Fibroblast of pulmonary artery (primary cell): ENCODE data around the gene ACSL5.
"Not testable (repeated sequence)": the region's sequence is repeated elsewhere in the genome, so short reads cannot be mapped to it uniquely, and the experiment has no call there.

Experiments
- DNase-seq: peaks from one replicate; pipeline ENCODE4 v3.0.0-alpha.2; 2010; ENCODE audit warnings: low read depth
- H3K4me3 ChIP-seq: replicated peaks from 2 replicates; pipeline ENCODE4 v1.5.1; 2011; ENCODE audit warnings: low read depth, mild to moderate bottlenecking, control low read depth, low read length, moderate library complexity
- TF ChIP-seq, protein P1 (sequence below): IDR thresholded peaks from 2 replicates; pipeline ENCODE4 v1.5.1; 2011; ENCODE audit warnings: mild to moderate bottlenecking, control low read depth, low read length, inconsistent platforms; ENCODE audit errors: missing control alignments

ACSL5 gene

DNA sequence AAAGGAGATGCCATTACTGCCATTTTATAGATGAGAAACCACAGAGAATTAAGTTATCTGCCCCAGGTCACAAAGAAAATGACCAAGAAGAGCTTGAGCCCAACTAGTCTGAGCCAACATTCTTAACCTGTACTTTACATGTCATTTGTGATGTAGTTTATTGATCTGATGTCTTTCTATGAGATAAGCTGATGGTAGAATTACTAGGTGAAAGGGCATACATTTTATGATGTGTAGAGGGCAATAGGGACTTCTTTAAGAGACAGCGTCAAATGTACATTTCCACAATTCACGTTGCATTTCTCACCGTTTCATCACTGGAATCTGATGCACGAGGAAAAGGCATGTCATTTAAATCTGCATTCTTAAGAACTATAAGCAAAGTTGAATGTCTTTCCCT, 11.3 kb downstream of the ACSL5 start:
- DNase-seq = no peak
- TF ChIP-seq, protein P1, sequence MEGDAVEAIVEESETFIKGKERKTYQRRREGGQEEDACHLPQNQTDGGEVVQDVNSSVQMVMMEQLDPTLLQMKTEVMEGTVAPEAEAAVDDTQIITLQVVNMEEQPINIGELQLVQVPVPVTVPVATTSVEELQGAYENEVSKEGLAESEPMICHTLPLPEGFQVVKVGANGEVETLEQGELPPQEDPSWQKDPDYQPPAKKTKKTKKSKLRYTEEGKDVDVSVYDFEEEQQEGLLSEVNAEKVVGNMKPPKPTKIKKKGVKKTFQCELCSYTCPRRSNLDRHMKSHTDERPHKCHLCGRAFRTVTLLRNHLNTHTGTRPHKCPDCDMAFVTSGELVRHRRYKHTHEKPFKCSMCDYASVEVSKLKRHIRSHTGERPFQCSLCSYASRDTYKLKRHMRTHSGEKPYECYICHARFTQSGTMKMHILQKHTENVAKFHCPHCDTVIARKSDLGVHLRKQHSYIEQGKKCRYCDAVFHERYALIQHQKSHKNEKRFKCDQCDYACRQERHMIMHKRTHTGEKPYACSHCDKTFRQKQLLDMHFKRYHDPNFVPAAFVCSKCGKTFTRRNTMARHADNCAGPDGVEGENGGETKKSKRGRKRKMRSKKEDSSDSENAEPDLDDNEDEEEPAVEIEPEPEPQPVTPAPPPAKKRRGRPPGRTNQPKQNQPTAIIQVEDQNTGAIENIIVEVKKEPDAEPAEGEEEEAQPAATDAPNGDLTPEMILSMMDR = no peak
- H3K4me3 ChIP-seq = no peak overlapping the region

DNA sequence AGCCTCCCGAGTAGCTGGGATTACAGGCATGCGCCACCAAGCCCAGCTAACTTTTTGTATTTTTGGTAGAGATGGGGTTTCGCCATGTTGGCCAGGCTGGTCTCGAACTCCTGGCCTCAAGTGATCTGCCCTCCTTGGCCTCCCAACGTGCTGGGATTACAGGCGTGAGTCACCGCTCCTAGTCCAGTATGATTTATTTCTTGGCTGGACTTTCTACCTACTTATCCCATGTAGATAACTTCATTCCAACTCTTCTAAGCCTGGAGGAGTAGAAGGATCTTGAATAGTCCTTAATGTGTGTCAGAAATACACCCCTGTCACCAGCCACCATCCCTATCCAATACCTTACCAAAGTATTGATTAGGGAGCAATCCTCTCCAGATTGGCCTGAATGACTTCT, 14.1 kb downstream of the ACSL5 start:
- DNase-seq = peak; percentile 10

DNA sequence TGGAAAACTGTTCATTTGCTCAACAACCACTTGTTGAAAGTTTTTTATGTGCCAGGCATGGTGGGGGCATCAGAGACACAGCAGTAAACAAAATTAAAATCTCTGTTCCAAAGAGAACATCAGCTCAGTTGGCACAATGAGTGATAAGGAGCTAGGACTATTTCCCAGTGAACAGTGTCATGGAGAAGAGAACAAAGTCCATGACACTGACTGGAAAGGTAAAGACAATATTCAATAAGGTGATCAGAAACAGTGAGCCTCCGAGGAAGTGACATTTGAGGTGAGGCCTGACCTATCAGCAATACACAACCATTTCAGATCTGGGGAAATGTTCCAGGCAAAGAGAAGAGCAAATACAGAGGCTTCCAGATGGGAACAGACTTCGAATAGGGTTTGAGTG, 14.6 kb downstream of the ACSL5 start:
- no peak for DNase-seq
- TF ChIP-seq, protein P1 = no peak
- no peak overlapping the region for H3K4me3 ChIP-seq

More for the DNA sequence above, 14.1 kb downstream of the ACSL5 start:
- not testable (repeated sequence) for H3K4me3 ChIP-seq

DNA sequence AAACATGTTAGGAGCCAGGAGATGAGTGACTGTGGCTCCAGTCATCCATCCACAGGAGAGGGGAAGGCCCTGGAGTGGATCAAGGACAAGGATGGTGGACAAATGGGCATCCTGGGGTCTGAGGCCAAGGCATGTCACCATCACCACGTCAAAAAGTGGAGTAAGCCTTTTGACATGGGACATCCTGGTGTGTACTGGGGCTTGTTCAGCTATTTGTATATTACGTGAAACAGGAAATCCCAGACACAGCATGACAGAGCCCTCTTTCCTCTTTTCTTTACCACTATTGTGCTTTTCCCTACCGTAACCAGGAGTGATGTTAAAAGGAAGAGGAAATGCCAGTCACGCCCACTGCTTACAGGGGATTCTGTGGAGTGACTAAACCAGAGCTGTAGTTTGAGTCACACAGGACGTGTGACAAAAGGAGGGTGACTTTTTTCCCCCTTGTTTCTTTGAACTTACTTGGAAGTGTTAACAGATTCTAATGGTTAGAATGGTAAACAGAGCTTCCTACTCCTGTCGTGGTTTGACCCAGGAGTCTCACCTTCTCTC, 15.4 kb downstream of the ACSL5 start:
- TF ChIP-seq, protein P1 = no peak
- peak; percentile 77 for DNase-seq
- no peak overlapping the region for H3K4me3 ChIP-seq

- H3K4me3 ChIP-seq = no peak overlapping the region
- TF ChIP-seq, protein P1 = no peak
- no peak for DNase-seq
These were observed 16.3 kb downstream of the ACSL5 start for GRCh38 chr10:112390125-112390703.

DNA sequence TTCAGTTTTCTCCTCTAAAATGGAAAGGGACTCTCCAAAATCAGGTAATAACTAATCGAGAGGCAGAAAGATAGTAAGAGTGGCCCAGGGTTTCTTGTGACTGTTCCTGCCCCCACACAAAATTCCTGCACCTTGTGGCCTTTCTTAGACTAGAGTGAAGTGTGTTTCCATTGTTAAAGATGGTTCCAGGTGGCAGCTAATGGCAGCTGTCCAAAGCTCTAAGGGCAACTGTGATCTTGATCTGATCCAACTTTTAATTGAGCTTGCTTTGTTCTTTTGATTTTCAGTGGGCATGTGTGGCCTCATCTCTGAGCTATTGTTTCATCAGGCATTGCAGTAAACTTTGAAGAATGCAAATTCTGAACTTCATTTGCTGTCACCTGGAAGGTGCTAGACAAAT, 19.4 kb downstream of the ACSL5 start:
- H3K4me3 ChIP-seq = no peak overlapping the region
- DNase-seq = no peak
- TF ChIP-seq, protein P1 = no peak

DNA sequence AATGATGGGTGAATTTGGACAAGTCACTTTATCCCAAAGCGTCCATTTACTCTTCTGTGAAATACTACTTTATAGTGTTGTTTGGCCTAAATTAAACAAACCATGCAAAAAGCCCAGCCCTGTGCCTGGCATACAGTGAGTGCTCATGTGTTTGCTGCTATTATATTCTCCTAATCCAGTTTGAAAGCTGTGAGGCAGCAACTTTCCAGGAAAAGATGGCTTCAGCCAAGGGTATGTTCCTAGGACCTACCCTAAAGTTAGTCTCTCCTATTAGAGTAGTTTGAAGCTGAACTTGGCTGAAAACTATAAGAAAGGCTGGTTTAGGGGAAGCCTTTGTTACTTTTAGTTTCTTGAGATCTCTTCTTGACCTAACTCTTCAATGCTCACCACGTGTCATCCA, 19.9 kb downstream of the ACSL5 start:
- TF ChIP-seq, protein P1 = no peak
- no peak for DNase-seq
- H3K4me3 ChIP-seq = no peak overlapping the region
